Neural progenitor cell (in vitro differentiated cells): ENCODE results near the gene SLC29A1. TPM values are rescaled to one million over a fixed set of nuclear protein-coding genes. Genes with fewer than 3 reads are reported as not detected.

Experiments used
- DNase-seq: peaks from one replicate; pipeline ENCODE4 v3.0.0-alpha.2; 2016; ENCODE audit warnings: low spot score
- H2AFZ ChIP-seq: fragments of 200-600 bp; sonication (generic); replicated peaks from 2 replicates; pipeline ENCODE4 v1.6.1; 2016; ENCODE audit warnings: antibody characterized with exemption
- H3F3A ChIP-seq: fragments of 200-600 bp; sonication (generic); 2 replicates; pipeline ENCODE4 v1.6.1; 2016; ENCODE audit warnings: antibody characterized with exemption, low read depth
- H3K27ac ChIP-seq: fragments of 200-600 bp; sonication (generic); 2 replicates; pipeline ENCODE4 v1.5.1; 2016; ENCODE audit warnings: mild to moderate bottlenecking
- H3K27me3 ChIP-seq: fragments of 200-600 bp; sonication (generic); 2 replicates; pipeline ENCODE4 v1.6.1; 2016; ENCODE audit warnings: mild to moderate bottlenecking, moderate library complexity
- H3K36me3 ChIP-seq: fragments of 200-600 bp; sonication (generic); 2 replicates; pipeline ENCODE4 v1.5.1; 2016
- H3K4me1 ChIP-seq: fragments of 200-600 bp; sonication (generic); 2 replicates; pipeline ENCODE4 v1.6.1; 2016; ENCODE audit warnings: mixed run types
- H3K4me2 ChIP-seq: fragments of 200-600 bp; sonication (generic); 2 replicates; pipeline ENCODE4 v1.6.1; 2016
- H3K4me3 ChIP-seq: fragments of 200-600 bp; sonication (generic); 2 replicates; pipeline ENCODE4 v1.5.1; 2016
- H3K79me2 ChIP-seq: fragments of 200-600 bp; sonication (generic); 2 replicates; pipeline ENCODE4 v1.6.1; 2016; ENCODE audit warnings: low read depth
- H3K9ac ChIP-seq: fragments of 200-600 bp; sonication (generic); 2 replicates; pipeline ENCODE4 v1.6.1; 2016
- H3K9me3 ChIP-seq: fragments of 200-600 bp; sonication (generic); 2 replicates; pipeline ENCODE4 v1.5.1; 2016; ENCODE audit warnings: low read depth
- H4K20me1 ChIP-seq: fragments of 200-600 bp; sonication (generic); 2 replicates; pipeline ENCODE4 v1.6.1; 2016; ENCODE audit warnings: low read depth
- H3K27ac Mint-ChIP-seq: 3 replicates; pipeline ENCODE4 v1.8.0; 2021; ENCODE audit warnings: mixed read lengths
- H3K27me3 Mint-ChIP-seq: 2 replicates; pipeline ENCODE4 v1.8.0; 2022; ENCODE audit warnings: low read depth, mild to moderate bottlenecking, inconsistent platforms, moderate library complexity, mixed read lengths; ENCODE audit not compliant: insufficient read depth
- H3K36me3 Mint-ChIP-seq: 3 replicates; pipeline ENCODE4 v1.8.0; 2021; ENCODE audit warnings: mixed read lengths
- H3K4me1 Mint-ChIP-seq: 3 replicates; pipeline ENCODE4 v1.8.0; 2021; ENCODE audit warnings: mixed read lengths
- H3K4me3 Mint-ChIP-seq: 3 replicates; pipeline ENCODE4 v1.8.0; 2021; ENCODE audit warnings: mild to moderate bottlenecking, moderate library complexity, mixed read lengths
- H3K9me3 Mint-ChIP-seq: 3 replicates; pipeline ENCODE4 v1.8.0; 2020; ENCODE audit warnings: mixed read lengths
- EZH2 ChIP-seq: fragments of 200-600 bp; sonication (generic); IDR thresholded peaks from 2 replicates; pipeline ENCODE4 v1.6.1; 2017; ENCODE audit warnings: antibody characterized with exemption, mild to moderate bottlenecking, moderate library complexity
- EZH2phosphoT487 ChIP-seq: fragments of 200-600 bp; sonication (generic); IDR thresholded peaks from 2 replicates; pipeline ENCODE4 v1.6.1; 2017; ENCODE audit warnings: antibody characterized with exemption
- total RNA-seq: library from RNA; depleted of rRNA; stranded (reverse); fragments of >200 nt; gene quantifications from 2 replicates; pipeline ENCODE4 v1.2.3, GENCODE V29; 2015; ENCODE audit warnings: low replicate concordance
- TF ChIP-seq, protein P1 (sequence below): fragments of 200-600 bp; sonication (generic); IDR thresholded peaks from 2 replicates; pipeline ENCODE4 v1.5.1; 2017; ENCODE audit warnings: antibody characterized with exemption, mild to moderate bottlenecking

The SLC29A1 gene
- total RNA-seq, 1 donor from 2014 or later = 34.8 TPM

DNA sequence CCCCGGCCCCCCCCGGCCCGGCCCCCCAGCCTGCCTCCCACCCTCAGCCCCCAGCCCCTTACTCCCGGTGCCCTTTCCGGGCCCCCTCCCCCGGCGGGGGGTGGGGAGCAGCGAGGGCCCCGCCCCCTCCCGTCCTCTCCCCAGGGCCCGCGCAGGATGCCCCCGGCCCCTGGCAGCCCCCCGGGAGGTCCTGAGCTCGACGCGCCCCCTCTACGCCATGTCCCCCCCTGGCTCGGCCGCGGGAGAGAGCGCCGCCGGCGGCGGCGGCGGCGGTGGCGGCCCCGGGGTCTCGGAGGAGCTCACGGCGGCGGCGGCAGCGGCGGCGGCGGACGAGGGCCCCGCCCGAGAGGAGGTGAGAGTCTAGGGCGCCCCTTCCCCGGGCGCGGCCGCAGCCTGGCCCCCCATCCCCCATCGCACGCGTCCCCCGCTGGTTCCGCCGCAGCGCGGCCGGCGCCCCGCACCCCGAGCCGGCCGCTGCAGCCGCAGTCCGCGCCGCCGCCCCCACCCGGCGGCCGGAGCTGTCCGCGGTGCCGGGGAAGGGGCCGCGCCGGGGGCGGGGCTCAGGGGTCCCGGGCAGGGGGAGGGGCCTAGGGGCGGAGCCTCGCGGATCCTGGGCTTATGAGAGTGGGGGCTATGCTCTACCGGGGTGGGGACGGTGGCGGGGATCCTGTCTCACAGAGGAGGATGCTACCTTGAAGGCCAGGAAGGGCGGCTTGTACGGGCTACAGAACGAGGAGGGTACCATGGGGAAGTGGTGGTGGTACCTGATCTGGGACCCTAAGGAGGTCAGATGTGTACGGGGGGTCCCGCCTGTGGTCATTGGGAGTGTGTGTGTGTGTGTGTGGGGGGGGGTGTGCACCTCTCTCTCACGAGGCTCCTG is 47.4 kb downstream of the SLC29A1 start:
- Mint-ChIP-seq H3K27ac (no peak overlapping the region), H3K4me1 (peaks cover 51% of the 10 kb centered on the region), H3K4me3 (peak overlapping the region; percentile 89), H3K27me3 (peaks cover 11% of the 10 kb centered on the region), H3K9me3 (no peaks in the 10 kb centered on the region), H3K36me3 (peaks cover 5% of the 10 kb centered on the region)
- DNase-seq = peak; percentile 90
- Histone ChIP-seq H3K4me2 (peak overlapping the region; percentile 91), H3K4me3 (peak overlapping the region; percentile 64), H3K9me3 (no peaks in the 10 kb centered on the region), H2AFZ (no peak overlapping the region), H3F3A (peaks cover 28% of the 10 kb centered on the region), H3K9ac (no peak overlapping the region), H3K27me3 (peaks cover 31% of the 10 kb centered on the region), H3K4me1 (peaks cover 30% of the 10 kb centered on the region), H3K27ac (no peak overlapping the region), H3K79me2 (no peaks in the 10 kb centered on the region), H4K20me1 (no peaks in the 10 kb centered on the region), H3K36me3 (no peaks in the 10 kb centered on the region)
- TF ChIP-seq, protein P1, sequence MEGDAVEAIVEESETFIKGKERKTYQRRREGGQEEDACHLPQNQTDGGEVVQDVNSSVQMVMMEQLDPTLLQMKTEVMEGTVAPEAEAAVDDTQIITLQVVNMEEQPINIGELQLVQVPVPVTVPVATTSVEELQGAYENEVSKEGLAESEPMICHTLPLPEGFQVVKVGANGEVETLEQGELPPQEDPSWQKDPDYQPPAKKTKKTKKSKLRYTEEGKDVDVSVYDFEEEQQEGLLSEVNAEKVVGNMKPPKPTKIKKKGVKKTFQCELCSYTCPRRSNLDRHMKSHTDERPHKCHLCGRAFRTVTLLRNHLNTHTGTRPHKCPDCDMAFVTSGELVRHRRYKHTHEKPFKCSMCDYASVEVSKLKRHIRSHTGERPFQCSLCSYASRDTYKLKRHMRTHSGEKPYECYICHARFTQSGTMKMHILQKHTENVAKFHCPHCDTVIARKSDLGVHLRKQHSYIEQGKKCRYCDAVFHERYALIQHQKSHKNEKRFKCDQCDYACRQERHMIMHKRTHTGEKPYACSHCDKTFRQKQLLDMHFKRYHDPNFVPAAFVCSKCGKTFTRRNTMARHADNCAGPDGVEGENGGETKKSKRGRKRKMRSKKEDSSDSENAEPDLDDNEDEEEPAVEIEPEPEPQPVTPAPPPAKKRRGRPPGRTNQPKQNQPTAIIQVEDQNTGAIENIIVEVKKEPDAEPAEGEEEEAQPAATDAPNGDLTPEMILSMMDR = peak; percentile 12
- no peak for TF ChIP-seq EZH2phosphoT487
- TF ChIP-seq EZH2 = no peak

DNA sequence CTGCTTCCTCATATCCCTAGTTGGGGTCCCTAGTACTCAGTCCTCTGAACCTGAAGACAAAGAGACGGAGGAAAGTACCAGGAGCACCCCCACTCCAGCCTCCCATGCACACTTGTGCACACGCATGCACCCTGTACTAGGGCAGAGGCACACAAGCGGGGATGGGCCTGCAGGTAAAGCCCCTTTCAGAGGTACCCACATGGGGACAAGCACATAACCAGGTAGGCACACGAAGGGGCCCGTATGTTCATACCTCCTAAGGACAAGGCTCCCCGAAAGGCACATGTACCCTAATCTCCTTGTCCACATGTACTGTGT is 48.0 kb downstream of the SLC29A1 start:
- H3K9ac ChIP-seq = no peak overlapping the region
- peak overlapping the region; percentile 58 for H3K4me2 ChIP-seq
- H3K27me3 Mint-ChIP-seq = peaks cover 11% of the 10 kb centered on the region
- H3F3A ChIP-seq = peaks cover 28% of the 10 kb centered on the region
- no peaks in the 10 kb centered on the region for H3K36me3 ChIP-seq
- H3K4me1 Mint-ChIP-seq = peaks cover 46% of the 10 kb centered on the region
- no peaks in the 10 kb centered on the region for H3K9me3 Mint-ChIP-seq
- peaks cover 5% of the 10 kb centered on the region for H3K36me3 Mint-ChIP-seq
- H3K27ac ChIP-seq = no peak overlapping the region
- H2AFZ ChIP-seq = no peak overlapping the region
- no peak for DNase-seq
- peaks cover 37% of the 10 kb centered on the region for H3K27me3 ChIP-seq
- TF ChIP-seq EZH2 (no peak), EZH2phosphoT487 (no peak)
- TF ChIP-seq, protein P1 = no peak
- H3K4me1 ChIP-seq = peaks cover 30% of the 10 kb centered on the region
- H3K4me3 Mint-ChIP-seq = peak overlapping the region; percentile 89
- H3K9me3 ChIP-seq = no peaks in the 10 kb centered on the region
- peak overlapping the region; percentile 40 for H3K27ac Mint-ChIP-seq
- H4K20me1 ChIP-seq = no peaks in the 10 kb centered on the region
- no peak overlapping the region for H3K4me3 ChIP-seq
- no peaks in the 10 kb centered on the region for H3K79me2 ChIP-seq

DNA sequence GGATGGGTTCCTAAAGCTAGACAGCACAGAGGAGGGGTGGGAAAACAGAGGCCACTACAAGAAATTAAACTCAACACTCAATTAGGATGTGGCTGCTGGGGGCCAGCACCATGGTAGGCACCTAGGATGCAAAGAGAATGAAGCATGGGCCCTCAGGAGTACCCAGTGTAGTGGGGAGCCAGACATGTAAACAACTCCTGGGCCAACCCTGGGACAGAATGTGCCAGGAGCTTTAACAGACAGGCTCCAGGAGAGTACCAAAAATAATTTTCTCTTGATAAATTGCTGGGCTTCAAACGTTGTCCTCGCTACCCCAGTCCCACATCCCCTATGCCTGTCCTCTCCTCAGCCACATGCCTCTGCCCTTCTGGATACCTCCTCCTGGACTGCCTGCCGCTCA is 48.5 kb downstream of the SLC29A1 start:
- Mint-ChIP-seq H3K27ac (no peak overlapping the region), H3K9me3 (no peaks in the 10 kb centered on the region), H3K36me3 (peaks cover 5% of the 10 kb centered on the region), H3K4me1 (peaks cover 44% of the 10 kb centered on the region), H3K27me3 (peaks cover 11% of the 10 kb centered on the region), H3K4me3 (peak overlapping the region; percentile 89)
- H3K27me3 ChIP-seq = peaks cover 43% of the 10 kb centered on the region
- no peaks in the 10 kb centered on the region for H3K9me3 ChIP-seq
- no peaks in the 10 kb centered on the region for H3K36me3 ChIP-seq
- no peak overlapping the region for H3K4me3 ChIP-seq
- peaks cover 30% of the 10 kb centered on the region for H3K4me1 ChIP-seq
- no peak overlapping the region for H3K9ac ChIP-seq
- no peak overlapping the region for H3K4me2 ChIP-seq
- H2AFZ ChIP-seq = no peak overlapping the region
- H3K27ac ChIP-seq = no peak overlapping the region
- no peaks in the 10 kb centered on the region for H4K20me1 ChIP-seq
- no peaks in the 10 kb centered on the region for H3K79me2 ChIP-seq
- DNase-seq = no peak
- no peak for TF ChIP-seq EZH2
- TF ChIP-seq, protein P1 = no peak
- no peak for TF ChIP-seq EZH2phosphoT487
- peaks cover 28% of the 10 kb centered on the region for H3F3A ChIP-seq
